Measurements from ENCODE around the gene OSBPL7. TPM values are rescaled to one million over a fixed set of nuclear protein-coding genes. Genes with fewer than 3 reads are reported as not detected.

Gene OSBPL7
- total and polyA plus RNA-seq, 2 of the 8 experiments (the other 6 are each of a cell fraction or from before 2014, with no cell fraction given) = 7.2 to 8.9 TPM

- DNase-seq (ENCODE audit: low read depth in 1 of 2, low spot score in 2 of 2) (no peak), FAIRE-seq (no peak)
- 89% methylated on average over 21 of the region's 21 CpGs; no CpG with 5 or more reads in 1 of the 2 experiments for WGBS, 2 experiments (ENCODE audit: extremely low coverage in 1 of 2, insufficient coverage in 1 of 2, insufficient read length in 1 of 2, insufficient replicate concordance in 2 of 2, low coverage in 1 of 2, low lambda C conversion rate in 2 of 2, missing lambda C conversion rate in 1 of 2)
- H2AK5ac ChIP-seq (ENCODE audit: low read depth, low read length) = no peak overlapping the region
- H2BK15ac ChIP-seq (ENCODE audit: low read length) = no peak overlapping the region
- H3K4me3 ChIP-seq (ENCODE audit: extremely low read depth in 1 of 4, insufficient read depth in 2 of 4, low read depth in 3 of 4, low read length in 4 of 4) = no peak overlapping the region
- H4K8ac ChIP-seq (ENCODE audit: extremely low read depth, insufficient read depth, low read length) = no peak overlapping the region
- no peak overlapping the region for H4K5ac ChIP-seq (ENCODE audit: insufficient read length, low read depth, low read length)
- H4K20me1 ChIP-seq (replicated peaks in 1 of 2; ENCODE audit: control insufficient read depth in 1 of 2, insufficient read depth in 2 of 2, low read length in 2 of 2) = peaks cover 0 to 3% of the 10 kb centered on the region in 2 experiments
- no peaks in the 10 kb centered on the region; the same call in none of the 2 replicates for H3K79me1 ChIP-seq (ENCODE audit: low read depth, low read length)
- H3K4ac ChIP-seq (replicated peaks; ENCODE audit: insufficient read length, low read depth, low read length) = no peak overlapping the region
- no peak overlapping the region for H3K18ac ChIP-seq (ENCODE audit: extremely low read depth, low read length)
- no peak overlapping the region for H2BK12ac ChIP-seq (ENCODE audit: low read depth, low read length)
- no peak overlapping the region for H3K4me2 ChIP-seq (ENCODE audit: insufficient read depth in 1 of 2, low read depth in 2 of 2, low read length in 2 of 2)
- no peak overlapping the region for H3K14ac ChIP-seq (ENCODE audit: insufficient read length)
- H4K91ac ChIP-seq (replicated peaks; ENCODE audit: insufficient read length, low read length) = no peak overlapping the region
- H3K23ac ChIP-seq (ENCODE audit: insufficient read length) = no peak overlapping the region
- H3K9me3 ChIP-seq (ENCODE audit: insufficient read depth in 2 of 2, low read depth in 1 of 2, low read length in 1 of 2) = no peaks in the 10 kb centered on the region
- no peak overlapping the region for H2BK20ac ChIP-seq (ENCODE audit: low read length)
- H3K9ac ChIP-seq (replicated peaks in 1 of 4; ENCODE audit: extremely low read depth in 1 of 4, low read depth in 3 of 4, low read length in 3 of 4) = no peak overlapping the region
- no peak overlapping the region for H2BK5ac ChIP-seq (ENCODE audit: low read depth, low read length)
- H3K36me3 ChIP-seq (ENCODE audit: control insufficient read depth in 2 of 4, insufficient read depth in 4 of 4, low read length in 3 of 4) = no peaks in the 10 kb centered on the region; a peak in 1 of 8 replicates
- ChIA-PET CTCF (ENCODE audit: partially characterized antibody) (interaction anchor here (1.3 to 1.4 kb wide), 3 partner anchors 14 to 40 kb away, joined by 3 to 4 read pairs (median 3); no protein-coding TSS in a partner anchor), POLR2A (ENCODE audit: partially characterized antibody) (interaction anchor here (1.2 kb wide), 1 partner anchor 21 kb away, joined by 3 read pairs; no protein-coding TSS in a partner anchor)
- no peak overlapping the region for H2AFZ ChIP-seq (ENCODE audit: low read length)
- no peaks in the 10 kb centered on the region for H3K27me3 ChIP-seq (replicated peaks in 1 of 4; ENCODE audit: control insufficient read depth in 3 of 4, extremely low read depth in 1 of 4, insufficient read depth in 3 of 4, low read length in 3 of 4)
- peaks cover 5% of the 10 kb centered on the region; the same call in 1 of the 2 replicates for H3K23me2 ChIP-seq (ENCODE audit: low read depth, low read length)
- no peak overlapping the region for H3K56ac ChIP-seq (replicated peaks; ENCODE audit: insufficient read length, low read depth, low read length)
- H3K4me1 ChIP-seq (replicated peaks in 1 of 4; ENCODE audit: control insufficient read depth in 3 of 4, insufficient read depth in 4 of 4, low read length in 3 of 4) = peaks cover 0 to 3% (median 2%) of the 10 kb centered on the region in 4 experiments; a peak in 4 of 7 replicates
- H3K79me2 ChIP-seq (ENCODE audit: control insufficient read depth in 1 of 2, insufficient read depth in 2 of 2, low read length in 2 of 2) = no peaks in the 10 kb centered on the region
- H2BK120ac ChIP-seq (replicated peaks; ENCODE audit: low read depth, low read length) = no peak overlapping the region
- TF ChIP-seq USF2 (IDR thresholded peaks at IDR 0.05; ENCODE audit: low read length) = no peak
- no peak for TF ChIP-seq NRF1 (IDR thresholded peaks at IDR 0.05; ENCODE audit: low read depth, low read length)
- TF ChIP-seq RAD21 (IDR thresholded peaks at IDR 0.05 in 1 of 2, conservative IDR thresholded peaks at IDR 0.05 in 1 of 2; ENCODE audit: low read depth in 2 of 2, low read length in 2 of 2) = no peak
- TF ChIP-seq CHD1 (IDR thresholded peaks at IDR 0.05; ENCODE audit: low read depth, low read length) = no peak
- TF ChIP-seq HDAC2 (IDR thresholded peaks at IDR 0.05; ENCODE audit: borderline replicate concordance in 1 of 2, low read depth in 2 of 2, low read length in 2 of 2) = no peak
- H3K27ac ChIP-seq (ENCODE audit: low read depth, low read length) = no peak overlapping the region
These were observed 5.4 kb downstream of the OSBPL7 start for GRCh38 chr17:47816111-47816735.
